ENCODE data around the gene GPRC5C. TPM values are rescaled to one million over a fixed set of nuclear protein-coding genes. Genes with fewer than 3 reads are reported as not detected.
"Not testable (repeated sequence)": the region's sequence is repeated elsewhere in the genome, so short reads cannot be mapped to it uniquely, and the experiment has no call there.

The GPRC5C gene
- total and polyA plus RNA-seq, 4 donors: 41.9 to 81.4 (median 66.1) TPM

DNA sequence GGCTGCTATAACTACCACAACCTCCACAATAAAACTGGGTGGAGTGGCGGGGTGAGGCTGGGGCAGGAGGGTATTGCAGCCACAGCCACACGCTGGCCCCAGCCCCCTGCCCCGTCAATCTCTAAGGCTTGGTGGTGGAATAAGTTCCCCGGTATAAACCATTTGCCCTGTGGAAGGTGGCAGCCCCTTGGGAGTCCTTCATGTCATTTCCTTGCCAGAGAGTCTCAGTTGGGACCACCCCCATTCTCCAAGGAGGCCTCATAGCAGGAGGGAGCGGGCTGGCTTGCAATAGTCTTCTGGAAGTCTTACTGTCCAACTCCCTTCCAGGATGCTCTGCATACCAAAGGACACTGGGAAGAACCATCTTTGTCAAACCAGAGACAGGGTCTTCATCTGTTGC lies 54.0 kb downstream of the GPRC5C start:
- no peak for TF ChIP-seq CTCF (IDR thresholded peaks at IDR 0.05; ENCODE audit: control extremely low read depth, extremely low read depth)
- peaks cover 0 to 6% (median 0%) of the 10 kb centered on the region in 3 donors for H3K27me3 ChIP-seq (ENCODE audit: control insufficient read depth in 3 of 3, insufficient read depth in 3 of 3, low read length in 2 of 3)
- no peak overlapping the region for H3K27ac ChIP-seq (ENCODE audit: low read depth in 1 of 2, low read length in 1 of 2)
- no peaks in the 10 kb centered on the region for H3K9me3 ChIP-seq (ENCODE audit: control insufficient read depth in 4 of 4, insufficient read depth in 3 of 4, low read length in 3 of 4)
- 89 to 97% methylated on average over 5 of the region's 5 CpGs for WGBS, 2 donors
- H3K36me3 ChIP-seq (ENCODE audit: control insufficient read depth in 4 of 4, insufficient read depth in 4 of 4, low read length in 4 of 4): no peaks in the 10 kb centered on the region
- H3K4me1 ChIP-seq (ENCODE audit: control insufficient read depth in 5 of 5, insufficient read depth in 5 of 5, low read length in 5 of 5): no peaks in the 10 kb centered on the region
- DNase-seq (no peak), ATAC-seq (ENCODE audit: insufficient read depth, low FRiP score) (no peak)
- no peak overlapping the region for H3K4me3 ChIP-seq
- H3K9ac ChIP-seq (ENCODE audit: insufficient read depth in 1 of 2, low read length in 2 of 2): no peak overlapping the region

DNA sequence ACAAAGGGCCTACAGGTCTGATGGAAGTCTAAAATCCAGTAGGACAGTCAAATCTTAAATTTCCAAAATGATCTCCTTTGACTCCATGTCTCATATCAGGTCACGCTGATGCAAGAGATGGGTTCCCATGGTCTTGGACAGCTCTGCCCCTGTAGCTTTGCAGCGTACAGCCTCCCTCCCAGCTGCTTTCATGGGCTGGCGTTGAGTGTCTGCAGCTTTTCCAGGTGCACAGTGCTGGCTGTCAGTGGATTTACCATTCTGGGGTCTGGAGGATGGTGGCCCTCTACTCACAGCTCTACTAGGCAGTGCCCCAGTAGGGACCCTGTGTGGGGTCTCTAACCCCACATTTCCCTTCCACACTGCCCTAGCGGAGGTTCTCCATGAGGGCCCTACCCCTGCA lies 56.4 kb downstream of the GPRC5C start:
- not testable (repeated sequence) for H3K36me3 ChIP-seq (ENCODE audit: control insufficient read depth in 4 of 4, insufficient read depth in 4 of 4, low read length in 4 of 4); H3K9ac ChIP-seq (ENCODE audit: insufficient read depth in 1 of 2, low read length in 2 of 2); DNase-seq; H3K4me3 ChIP-seq; ATAC-seq (ENCODE audit: insufficient read depth, low FRiP score); H3K4me1 ChIP-seq (ENCODE audit: control insufficient read depth in 5 of 5, insufficient read depth in 5 of 5, low read length in 5 of 5); H3K27ac ChIP-seq (ENCODE audit: low read depth in 1 of 2, low read length in 1 of 2); H3K9me3 ChIP-seq (ENCODE audit: control insufficient read depth in 4 of 4, insufficient read depth in 3 of 4, low read length in 3 of 4); H3K27me3 ChIP-seq (ENCODE audit: control insufficient read depth in 3 of 3, insufficient read depth in 3 of 3, low read length in 2 of 3)
- 94 to 99% methylated on average over 4 of the region's 4 CpGs for WGBS, 2 donors

DNA sequence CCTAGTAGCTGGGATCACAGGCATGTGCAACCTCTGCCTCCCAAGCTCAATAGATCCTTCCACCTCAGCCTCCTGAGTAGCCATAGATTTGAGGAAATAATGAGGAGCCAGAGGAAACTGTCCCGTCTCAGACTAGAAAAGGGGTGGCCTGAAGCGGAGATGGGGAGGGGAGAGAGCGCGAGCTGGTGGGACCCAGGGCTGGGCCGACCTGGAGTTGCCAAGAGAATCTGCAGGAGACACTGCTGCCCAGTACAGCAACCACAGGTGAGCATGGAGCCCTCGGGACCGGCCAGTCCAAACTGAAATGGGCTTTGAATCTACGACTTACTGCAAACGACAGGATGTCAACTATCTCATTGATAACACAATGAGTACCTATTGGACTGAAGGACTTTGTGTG lies 58.8 kb downstream of the GPRC5C start:
- Histone ChIP-seq H3K27ac (ENCODE audit: low read depth in 1 of 2, low read length in 1 of 2) (no peak overlapping the region), H3K9me3 (ENCODE audit: control insufficient read depth in 4 of 4, insufficient read depth in 3 of 4, low read length in 3 of 4) (no peaks in the 10 kb centered on the region), H3K36me3 (ENCODE audit: control insufficient read depth in 4 of 4, insufficient read depth in 4 of 4, low read length in 4 of 4) (no peaks in the 10 kb centered on the region), H3K4me3 (no peak overlapping the region), H3K4me1 (ENCODE audit: control insufficient read depth in 5 of 5, insufficient read depth in 5 of 5, low read length in 5 of 5) (no peaks in the 10 kb centered on the region), H3K27me3 (ENCODE audit: control insufficient read depth in 3 of 3, insufficient read depth in 3 of 3, low read length in 2 of 3) (peaks cover 0 to 2% (median 0%) of the 10 kb centered on the region in 3 donors), H3K9ac (ENCODE audit: insufficient read depth in 1 of 2, low read length in 2 of 2) (no peak overlapping the region)
- no peak for DNase-seq
- no peak for TF ChIP-seq CTCF (IDR thresholded peaks at IDR 0.05; ENCODE audit: control extremely low read depth, extremely low read depth)
- WGBS, 2 donors: 78 to 85% methylated on average over 9 of the region's 9 CpGs
- no peak for ATAC-seq (ENCODE audit: insufficient read depth, low FRiP score)

DNA sequence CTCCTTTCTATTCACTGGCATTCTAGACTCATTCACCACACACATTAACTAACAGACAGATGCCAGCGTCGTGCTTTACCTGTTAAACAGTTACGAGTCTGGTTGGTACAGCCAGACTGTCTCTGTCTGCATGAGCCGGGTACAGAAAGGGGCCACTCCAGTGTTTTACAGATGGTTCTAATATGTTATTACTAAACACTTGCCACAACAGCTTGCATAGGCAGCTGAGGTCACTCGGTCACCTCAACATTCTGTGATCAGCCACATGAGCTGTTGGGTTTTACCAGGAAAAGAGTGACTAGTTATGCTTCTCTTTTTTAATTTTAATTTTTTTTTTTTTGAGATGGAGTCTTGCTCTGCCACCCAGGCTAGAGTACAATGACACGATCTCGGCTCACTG lies 59.7 kb downstream of the GPRC5C start:
- ATAC-seq (ENCODE audit: insufficient read depth, low FRiP score) (no peak), DNase-seq (no peak)
- H3K27ac ChIP-seq (ENCODE audit: low read depth in 1 of 2, low read length in 1 of 2): no peak overlapping the region
- H3K4me1 ChIP-seq (ENCODE audit: control insufficient read depth in 5 of 5, insufficient read depth in 5 of 5, low read length in 5 of 5): no peaks in the 10 kb centered on the region
- peaks cover 0 to 2% (median 0%) of the 10 kb centered on the region in 3 donors for H3K27me3 ChIP-seq (ENCODE audit: control insufficient read depth in 3 of 3, insufficient read depth in 3 of 3, low read length in 2 of 3)
- TF ChIP-seq CTCF (IDR thresholded peaks at IDR 0.05; ENCODE audit: control extremely low read depth, extremely low read depth): no peak
- no peaks in the 10 kb centered on the region for H3K36me3 ChIP-seq (ENCODE audit: control insufficient read depth in 4 of 4, insufficient read depth in 4 of 4, low read length in 4 of 4)
- H3K9me3 ChIP-seq (ENCODE audit: control insufficient read depth in 4 of 4, insufficient read depth in 3 of 4, low read length in 3 of 4): no peaks in the 10 kb centered on the region
- H3K9ac ChIP-seq (ENCODE audit: insufficient read depth in 1 of 2, low read length in 2 of 2): no peak overlapping the region
- 76 to 79% methylated on average over 7 of the region's 7 CpGs for WGBS, 2 donors
- H3K4me3 ChIP-seq: no peak overlapping the region

All from lung (tissue), 12 donors.